Fibroblast of skin of back (primary cell): ENCODE results near the gene F10.
"Not testable (repeated sequence)": the region's sequence is repeated elsewhere in the genome, so short reads cannot be mapped to it uniquely, and the experiment has no call there.

Experiments
- DNase-seq: peaks from one replicate; pipeline ENCODE4 v3.0.0-alpha.2; 2013

Gene F10

DNA sequence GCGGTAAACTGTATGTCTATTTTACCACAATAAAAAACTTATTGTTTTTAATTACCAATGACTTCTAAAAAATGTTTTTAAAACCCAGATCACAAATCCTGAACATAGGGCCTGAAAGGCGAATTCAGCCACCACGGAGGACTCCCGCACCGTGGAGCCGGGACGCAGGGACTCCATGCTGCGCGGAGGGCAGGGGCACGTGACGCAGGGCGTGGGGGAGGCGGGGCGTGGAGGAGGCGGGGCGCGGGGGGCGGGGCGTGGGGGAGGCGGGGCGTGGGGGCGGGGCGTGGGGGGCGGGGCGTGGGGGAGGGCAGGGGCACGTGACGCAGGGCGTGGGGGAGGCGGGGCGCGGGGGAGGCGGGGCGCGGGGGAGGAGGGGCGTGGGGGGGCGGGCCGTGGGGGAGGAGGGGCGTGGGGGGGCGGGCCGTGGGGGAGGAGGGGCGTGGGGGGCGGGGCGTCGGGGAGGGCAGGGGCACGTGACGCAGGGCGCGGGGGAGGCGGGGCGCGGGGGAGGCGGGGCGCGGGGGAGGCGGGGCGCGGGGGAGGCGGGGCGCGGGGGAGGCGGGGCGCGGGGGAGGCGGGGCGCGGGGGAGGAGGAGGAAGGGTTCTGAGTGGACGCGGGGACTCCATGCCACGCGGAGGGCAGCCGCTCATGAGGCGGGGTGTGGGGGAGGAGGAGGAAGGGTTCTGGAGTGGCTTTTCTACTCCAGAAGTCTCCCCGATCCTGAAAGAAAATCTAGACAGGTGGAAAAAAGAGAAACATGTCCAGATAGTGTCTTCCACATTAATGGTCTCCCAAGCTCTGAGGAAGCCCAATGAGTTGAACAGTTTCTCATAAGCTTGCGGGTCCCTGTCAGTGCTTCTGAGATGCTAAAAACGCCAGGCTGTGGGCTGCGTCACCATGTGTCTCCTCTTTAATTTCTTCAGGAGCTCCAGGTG lies 31.5 kb downstream of the F10 start:
- peak; percentile 73 for DNase-seq

DNA sequence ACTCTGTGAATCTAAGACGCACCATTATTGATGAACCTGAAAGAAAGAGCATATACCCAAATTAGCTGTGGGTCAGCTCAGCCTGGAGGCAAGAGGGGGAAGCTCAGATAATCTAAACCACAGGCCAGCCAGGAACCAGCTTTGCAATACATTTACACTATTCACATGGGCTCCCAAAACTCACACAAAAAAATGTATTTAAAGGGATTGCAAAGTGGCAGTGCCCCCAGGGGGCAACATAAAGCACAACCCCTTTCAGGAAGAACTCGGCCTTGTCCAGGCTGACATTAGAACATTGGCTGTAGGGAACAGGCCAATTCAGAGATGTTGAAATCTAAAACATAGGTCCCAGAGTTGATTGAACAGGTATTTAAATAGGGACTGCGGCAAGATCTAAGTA lies 32.6 kb downstream of the F10 start:
- no peak for DNase-seq

- DNase-seq, result no peak
Observed at GRCh38 chr13:113155982-113156655, 33.5 kb downstream of the F10 start.

DNA sequence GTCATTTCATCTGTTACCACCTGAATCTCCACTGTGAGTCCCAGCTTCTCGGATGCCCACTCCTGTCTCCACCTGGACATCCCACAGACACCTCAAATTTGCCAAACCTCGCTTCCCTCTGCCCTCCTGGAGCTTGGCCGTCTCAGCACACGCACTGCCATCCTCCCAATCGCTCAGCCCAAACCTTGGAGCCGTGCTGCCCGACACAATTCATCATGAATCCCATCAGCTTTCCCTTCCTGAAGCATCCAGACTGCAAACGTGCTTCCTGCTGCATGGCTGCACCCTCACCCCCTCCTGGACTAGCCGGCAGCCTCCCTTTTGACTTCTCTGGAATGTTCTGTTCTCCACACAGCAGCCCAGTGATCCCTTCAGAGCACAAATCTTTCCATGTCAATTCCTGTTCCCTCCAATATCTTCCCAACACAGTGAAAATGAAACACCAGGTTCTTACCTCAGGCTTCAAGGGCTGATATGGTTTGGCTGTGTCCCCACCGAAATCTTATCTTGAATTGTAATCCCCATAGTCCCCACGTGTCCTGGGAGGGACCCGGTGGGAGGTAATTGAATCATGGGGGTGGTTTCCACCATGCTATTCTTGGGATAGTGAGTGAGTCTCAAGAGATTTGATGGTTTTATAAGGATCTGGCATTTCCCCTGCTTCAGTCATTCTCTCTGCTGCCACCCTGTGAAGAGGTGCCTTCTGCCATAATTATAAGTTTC lies 34.8 kb downstream of the F10 start:
- no peak for DNase-seq

DNA sequence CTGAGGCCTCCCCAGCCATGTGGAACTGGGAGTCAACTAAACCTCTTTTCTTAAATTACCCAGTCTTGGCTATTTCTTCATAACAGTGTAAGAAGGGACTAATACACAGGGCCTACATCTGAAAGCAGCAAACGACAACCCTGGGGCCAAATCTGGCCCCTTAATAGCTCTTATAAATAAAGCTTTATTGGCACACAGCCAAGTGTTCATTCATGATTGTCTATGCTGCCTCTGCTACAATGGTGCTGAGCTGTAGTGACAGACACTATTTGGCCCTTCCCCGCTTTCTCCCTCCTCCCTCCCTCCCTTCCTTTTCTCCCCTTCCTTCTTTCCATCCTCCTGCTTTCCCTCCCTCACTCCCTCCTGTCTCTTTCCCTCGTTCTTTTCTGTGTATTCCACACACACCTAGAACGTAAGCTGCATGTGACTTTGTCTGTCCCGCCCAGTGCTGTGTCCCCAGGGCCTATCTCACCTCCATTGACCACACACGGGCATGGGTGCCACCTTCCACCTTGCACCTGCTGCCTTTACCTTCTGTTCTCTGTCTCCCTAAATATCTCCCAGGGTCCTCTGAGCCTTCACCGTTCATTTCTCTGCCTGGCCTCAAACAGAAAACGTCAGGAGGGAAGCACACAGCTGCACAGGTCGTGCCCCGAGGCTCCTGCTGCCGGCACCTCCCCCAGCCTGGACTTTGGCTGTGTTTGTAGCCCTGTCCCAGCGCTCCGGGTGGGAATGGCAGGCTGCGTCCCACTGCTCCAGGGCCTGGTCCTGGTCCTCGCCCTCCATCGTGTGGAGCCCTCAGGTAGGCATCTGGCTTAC lies 35.5 kb downstream of the F10 start, which contains the start of gene PROZ:
TSS of gene PROZ (plus strand) at position 720 of the 819 bp plus-strand sequence. CDS start at position 733, 13 bp downstream.
- DNase-seq, result no peak

DNA sequence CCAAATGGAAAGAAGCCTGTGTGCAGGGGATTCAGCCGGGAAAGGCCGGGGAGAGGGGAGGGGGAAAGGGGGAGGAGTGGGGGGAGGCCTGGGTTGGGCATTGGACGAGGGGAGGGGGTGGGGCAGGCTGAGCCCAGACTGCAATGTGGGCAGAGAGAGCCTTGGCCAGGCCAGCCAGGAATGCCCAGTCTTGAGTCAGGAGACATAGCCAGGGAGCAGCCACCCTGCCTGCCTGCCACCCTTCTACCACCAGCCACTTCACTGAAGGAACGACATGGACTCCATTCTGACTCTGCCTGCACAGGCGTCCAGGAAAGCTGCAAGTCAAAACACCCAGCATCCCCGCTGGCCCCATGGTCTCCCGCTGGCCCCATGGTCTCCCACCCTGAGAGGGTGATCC lies 36.3 kb downstream of the F10 start:
- DNase-seq, result no peak

DNA sequence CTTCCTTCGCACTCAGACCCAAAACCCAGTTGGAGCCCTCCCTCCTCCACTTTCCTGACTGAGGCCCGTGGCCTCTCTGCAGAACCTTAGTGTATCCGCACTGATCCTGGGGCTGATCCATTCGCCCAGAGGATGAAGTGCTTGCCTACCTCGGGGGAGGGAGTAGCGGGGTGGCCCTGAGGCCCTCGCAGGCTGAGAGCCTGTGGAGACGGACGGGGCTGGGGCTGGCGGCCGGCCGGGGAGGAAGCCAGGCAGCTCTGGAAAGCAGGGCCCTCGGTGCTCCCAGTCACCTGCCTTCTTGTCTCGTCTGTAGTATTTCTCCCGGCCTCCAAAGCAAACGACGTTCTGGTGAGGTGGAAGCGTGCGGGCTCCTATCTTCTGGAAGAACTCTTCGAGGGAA lies 37.1 kb downstream of the F10 start:
- DNase-seq, result no peak

GRCh38 chr13:113160983-113161382 lies 38.4 kb downstream of the F10 start:
- DNase-seq, result no peak

GRCh38 chr13:113161433-113161832 lies 38.8 kb downstream of the F10 start:
- DNase-seq, result no peak

GRCh38 chr13:113161975-113162374 lies 39.4 kb downstream of the F10 start:
- DNase-seq, result not testable (repeated sequence)

GRCh38 chr13:113162783-113163685 lies 40.4 kb downstream of the F10 start:
- DNase-seq, result no peak

DNA sequence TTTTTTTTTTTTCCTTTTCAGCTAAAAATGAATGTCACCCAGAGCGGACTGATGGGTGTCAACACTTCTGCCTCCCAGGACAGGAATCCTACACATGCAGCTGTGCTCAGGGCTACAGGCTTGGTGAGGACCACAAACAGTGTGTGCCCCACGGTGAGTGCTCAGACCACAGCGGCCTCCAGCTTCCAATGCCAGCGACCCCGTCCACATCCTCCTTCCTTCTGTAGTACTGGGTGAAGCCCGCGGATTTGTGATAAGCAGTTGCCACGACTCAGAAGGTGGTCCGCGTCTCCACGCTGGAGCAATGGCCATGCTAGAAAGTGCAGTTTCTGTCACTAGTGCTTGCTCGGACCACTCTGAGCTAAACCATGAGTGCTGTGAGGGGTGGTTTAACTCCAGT lies 41.9 kb downstream of the F10 start:
- no peak for DNase-seq

DNA sequence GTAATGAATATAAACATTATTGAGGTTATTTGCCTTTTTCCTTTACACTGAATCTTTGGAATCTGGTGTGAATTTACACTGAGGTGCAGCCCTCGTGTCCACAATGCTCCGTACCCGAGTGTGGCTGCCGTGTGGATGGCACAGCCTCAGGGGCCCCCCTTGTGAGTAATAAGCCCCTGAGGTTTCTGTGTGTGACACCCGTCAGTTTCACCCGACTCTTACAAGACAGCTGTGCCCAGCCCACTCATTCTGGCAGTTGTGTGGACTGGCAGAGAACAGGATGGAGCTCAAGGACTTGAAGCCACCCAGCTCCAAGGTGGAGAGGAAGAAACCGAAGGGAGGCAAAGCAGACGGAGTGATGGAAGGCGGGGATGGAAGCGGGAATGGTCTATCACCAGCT lies 43.7 kb downstream of the F10 start:
- no peak for DNase-seq

- no peak for DNase-seq
Observed at GRCh38 chr13:113166681-113167080, 44.1 kb downstream of the F10 start.

DNA sequence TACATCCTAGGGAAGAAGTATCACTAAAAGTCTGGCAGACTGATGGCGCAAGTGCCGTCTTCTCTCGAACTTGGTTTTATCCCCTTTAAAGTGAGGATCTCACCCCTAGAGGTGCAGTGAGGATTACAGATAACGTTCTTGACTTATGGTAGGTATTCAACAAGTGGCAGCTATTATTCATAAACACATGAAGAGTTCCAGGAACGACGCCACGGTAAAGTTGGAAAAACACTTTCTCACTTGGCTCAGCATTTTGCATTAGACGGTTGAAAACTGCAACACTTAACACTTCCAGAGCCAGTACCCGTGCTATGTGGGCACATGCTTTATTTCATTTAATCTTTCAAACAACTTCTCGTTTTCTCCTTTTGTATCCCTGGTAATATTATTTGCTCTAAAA lies 44.6 kb downstream of the F10 start:
- DNase-seq, result no peak

- no peak for DNase-seq
Observed at GRCh38 chr13:113167575-113167974, 45.0 kb downstream of the F10 start.

- DNase-seq, result no peak
Observed at GRCh38 chr13:113168211-113168610, 45.6 kb downstream of the F10 start.

GRCh38 chr13:113169277-113170272 lies 47.0 kb downstream of the F10 start:
- no peak for DNase-seq

DNA sequence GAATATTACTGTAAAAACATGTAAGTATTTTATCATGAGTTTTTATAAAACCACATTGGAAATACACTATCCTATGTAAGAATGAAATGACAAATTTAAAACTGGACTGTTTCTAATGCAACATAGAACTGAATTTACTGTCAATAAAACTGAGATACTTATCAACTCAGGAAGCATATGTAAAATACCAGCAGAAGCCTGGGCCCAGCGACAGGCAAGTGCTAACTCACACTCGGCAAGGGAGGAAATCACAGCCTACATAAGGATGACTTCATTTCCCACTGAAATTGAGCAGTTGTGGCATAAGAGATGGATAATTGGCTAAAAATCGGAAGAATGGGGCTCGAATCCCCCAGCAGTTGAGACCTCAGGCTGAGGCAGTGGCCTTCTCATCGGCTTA lies 47.9 kb downstream of the F10 start:
- DNase-seq, result no peak
